Left lung (tissue), 10 donors: ENCODE results near the gene RGS12. TPM values are rescaled to one million over a fixed set of nuclear protein-coding genes. Genes with fewer than 3 reads are reported as not detected.

Source experiments
- ATAC-seq: fragments of 200-7000 bp; cut with Tn5 transposase; one replicate; pipeline ENCODE4 v1.9.1; 2020; ENCODE audit warnings: moderate library complexity
- DNase-seq, 4 donors: peaks; one replicate each; pipeline ENCODE4 v3.0.0-alpha.2; 2013 to 2020
- H3K27ac ChIP-seq, 2 donors: fragments of 200-600 bp; sonication (generic) in 1 of 2; one replicate each; pipeline versions ENCODE4 v1.5.0 to v1.8.0; 2020 to 2021
- H3K27me3 ChIP-seq, 2 donors: fragments of 200-600 bp; sonication (generic) in 1 of 2; one replicate each; pipeline versions ENCODE4 v1.5.0 to v1.8.0; 2020 to 2021
- H3K36me3 ChIP-seq, 2 donors: fragments of 200-600 bp; sonication (generic) in 1 of 2; one replicate each; pipeline versions ENCODE4 v1.5.0 to v1.8.0; 2020 to 2021
- H3K4me1 ChIP-seq, 2 donors: fragments of 200-600 bp; one replicate each; pipeline ENCODE4 v1.8.0; 2021
- H3K4me3 ChIP-seq, 2 donors: fragments of 200-600 bp; sonication (generic) in 1 of 2; one replicate each; pipeline versions ENCODE4 v1.5.0 to v1.8.0; 2020 to 2021; ENCODE audit warnings: mild to moderate bottlenecking in 1 of 2
- H3K9me3 ChIP-seq, 2 donors: fragments of 200-600 bp; sonication (generic) in 1 of 2; one replicate each; pipeline versions ENCODE4 v1.5.0 to v1.8.0; 2020 to 2021
- CTCF ChIP-seq, 2 donors: fragments of 200-600 bp; sonication (generic) in 1 of 2; IDR thresholded peaks; one replicate each; pipeline versions ENCODE4 v1.5.0 to v1.8.0; 2021; ENCODE audit warnings: antibody characterized with exemption in 2 of 2
- intact Hi-C, 2 donors: fragments of 100-400 bp; cut with DNase I; formaldehyde crosslinking; loops; one replicate each; pipeline versions ENCODE4 v1.11.2 to v1.14.2; 2022
- polyA plus RNA-seq, 6 donors: library from polyadenylated mRNA; unstranded; fragments of 120-200 nt; gene quantifications; one replicate each; pipeline ENCODE4 v1.2.1, GENCODE V29; 2013; ENCODE audit not compliant: insufficient read length in 6 of 6
- total RNA-seq, 2 donors: library from RNA; stranded (reverse); fragmentation: NEBNext Ultra II Directional; extraction: Animal tissue kit (Norgen Biotek cat#: 25700); gene quantifications; one replicate each; pipeline ENCODE4 v1.2.1, GENCODE V29; 2021
- donor health status: DM: no; HTN: yes; CAD: no.
- donor health status: DM: no; HTN: no; CAD: no.

The RGS12 gene
- total and polyA plus RNA-seq, 8 donors, result 28.2 to 80.7 (median 68.2) TPM

GRCh38 chr4:3287271-3287971 is 5.4 kb upstream of the RGS12 start:
- Histone ChIP-seq H3K9me3 (no peaks in the 10 kb centered on the region), H3K36me3 (no peaks in the 10 kb centered on the region), H3K4me3 (no peak overlapping the region), H3K4me1 (peaks cover 3 to 29% of the 10 kb centered on the region in 2 donors), H3K27me3 (peaks cover 0 to 48% of the 10 kb centered on the region in 2 donors), H3K27ac (no peak overlapping the region)
- ATAC-seq (no peak), DNase-seq (peak in 1 of 4 donors; percentile 64)
- no peak for TF ChIP-seq CTCF (IDR thresholded peaks at IDR 0.05)
- intact Hi-C loops, result no loop called here

GRCh38 chr4:3287972-3288570 is 4.8 kb upstream of the RGS12 start:
- Histone ChIP-seq H3K36me3 (no peaks in the 10 kb centered on the region), H3K4me3 (no peak overlapping the region), H3K27ac (no peak overlapping the region), H3K9me3 (no peaks in the 10 kb centered on the region), H3K27me3 (peaks cover 0 to 50% of the 10 kb centered on the region in 2 donors), H3K4me1 (peaks cover 3 to 29% of the 10 kb centered on the region in 2 donors)
- DNase-seq, result peak in 1 of 4 donors; percentile 77
- TF ChIP-seq CTCF (IDR thresholded peaks at IDR 0.05), result no peak
- no peak for ATAC-seq
- intact Hi-C loops, result no loop called here

DNA sequence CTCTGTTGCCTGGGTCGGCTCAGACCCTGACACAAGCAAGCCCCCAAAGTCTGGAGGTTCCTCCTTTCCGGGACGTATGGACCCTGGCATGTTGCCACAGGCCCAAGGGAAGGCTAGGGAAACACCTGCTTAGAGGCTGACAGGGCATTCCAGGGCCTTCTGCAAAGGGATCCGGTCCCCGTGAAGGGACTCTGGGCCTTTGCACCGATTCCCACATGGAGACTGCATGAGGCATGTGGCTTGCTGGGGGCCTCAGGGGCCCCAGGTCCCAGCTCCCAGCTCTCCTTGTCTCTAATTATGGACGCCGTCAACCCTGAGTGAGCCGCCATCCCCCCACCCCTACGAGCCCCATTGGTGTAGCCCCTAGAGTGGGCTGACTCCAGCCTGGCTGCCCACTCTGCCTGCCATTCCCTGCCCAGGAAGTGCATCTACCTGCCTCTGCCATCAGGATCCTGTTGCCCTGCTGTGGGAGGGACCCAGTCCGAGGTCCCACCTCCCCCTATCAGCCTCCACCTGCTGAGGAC is 4.2 kb upstream of the RGS12 start:
- Histone ChIP-seq H3K4me3 (no peak overlapping the region), H3K27ac (no peak overlapping the region), H3K4me1 (peaks cover 3 to 29% of the 10 kb centered on the region in 2 donors), H3K27me3 (peaks cover 0 to 54% of the 10 kb centered on the region in 2 donors), H3K9me3 (no peaks in the 10 kb centered on the region), H3K36me3 (no peaks in the 10 kb centered on the region)
- no peak for TF ChIP-seq CTCF (IDR thresholded peaks at IDR 0.05)
- intact Hi-C loops, result no loop called here
- peak in 1 of 4 donors; percentile 50 for DNase-seq
- no peak for ATAC-seq

DNA sequence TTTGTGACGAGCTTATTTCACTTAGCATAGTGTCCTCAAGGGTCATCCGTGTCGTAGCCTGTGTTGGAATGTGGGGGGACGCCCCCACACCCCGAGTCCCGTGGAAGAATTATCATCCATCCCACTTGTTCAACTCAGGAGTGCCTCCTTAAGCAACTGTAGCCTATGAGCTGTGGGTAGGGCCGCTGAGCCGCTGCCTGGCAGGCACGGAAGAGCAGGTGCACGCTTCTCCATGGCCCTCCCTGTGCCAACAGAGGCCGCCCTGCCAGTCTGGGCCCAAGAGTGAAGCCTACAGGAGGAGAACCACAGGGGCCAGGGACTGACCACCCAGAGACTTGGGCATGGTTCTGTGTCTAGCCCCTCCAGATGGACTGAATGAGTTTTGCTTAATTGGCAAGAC is 2.3 kb upstream of the RGS12 start:
- no peak overlapping the region for H3K27ac ChIP-seq
- no peak overlapping the region for H3K4me3 ChIP-seq
- H3K36me3 ChIP-seq, result no peaks in the 10 kb centered on the region
- no peak for TF ChIP-seq CTCF (IDR thresholded peaks at IDR 0.05)
- peaks cover 10 to 41% of the 10 kb centered on the region in 2 donors for H3K4me1 ChIP-seq
- ATAC-seq (no peak), DNase-seq (peak in 1 of 4 donors; percentile 22)
- intact Hi-C loops, result no loop called here
- H3K9me3 ChIP-seq, result no peaks in the 10 kb centered on the region
- peaks cover 0 to 38% of the 10 kb centered on the region in 2 donors for H3K27me3 ChIP-seq

GRCh38 chr4:3290889-3291321 is 1.9 kb upstream of the RGS12 start:
- intact Hi-C loops, result no loop called here
- Histone ChIP-seq H3K36me3 (no peaks in the 10 kb centered on the region), H3K27ac (peak overlapping the region in 1 of 2 donors; percentile 90), H3K9me3 (no peaks in the 10 kb centered on the region), H3K4me1 (peaks cover 10 to 37% of the 10 kb centered on the region in 2 donors), H3K27me3 (peaks cover 0 to 34% of the 10 kb centered on the region in 2 donors), H3K4me3 (peak overlapping the region in 1 of 2 donors; percentile 85)
- DNase-seq, result no peak
- ATAC-seq, result no peak
- no peak for TF ChIP-seq CTCF (IDR thresholded peaks at IDR 0.05)
